OCI-LY7 (cell line): Measurements from ENCODE around the gene ADAM12.

ENCODE experiments used
- EZH2phosphoT487 ChIP-seq: fragments of 200-600 bp; sonication (generic); IDR thresholded peaks from 2 replicates; pipeline ENCODE4 v1.6.1; 2018; ENCODE audit warnings: low read depth, borderline replicate concordance, mild to moderate bottlenecking, mixed run types, antibody characterized with exemption, low read length, moderate library complexity, mixed read lengths
- TF ChIP-seq, protein P1 (sequence below): fragments of 200-600 bp; sonication (generic); conservative IDR thresholded peaks from 2 replicates; pipeline ENCODE4 v1.5.1; 2014; ENCODE audit warnings: mild to moderate bottlenecking, antibody characterized with exemption, low read length, moderate library complexity, mixed read lengths

DNA sequence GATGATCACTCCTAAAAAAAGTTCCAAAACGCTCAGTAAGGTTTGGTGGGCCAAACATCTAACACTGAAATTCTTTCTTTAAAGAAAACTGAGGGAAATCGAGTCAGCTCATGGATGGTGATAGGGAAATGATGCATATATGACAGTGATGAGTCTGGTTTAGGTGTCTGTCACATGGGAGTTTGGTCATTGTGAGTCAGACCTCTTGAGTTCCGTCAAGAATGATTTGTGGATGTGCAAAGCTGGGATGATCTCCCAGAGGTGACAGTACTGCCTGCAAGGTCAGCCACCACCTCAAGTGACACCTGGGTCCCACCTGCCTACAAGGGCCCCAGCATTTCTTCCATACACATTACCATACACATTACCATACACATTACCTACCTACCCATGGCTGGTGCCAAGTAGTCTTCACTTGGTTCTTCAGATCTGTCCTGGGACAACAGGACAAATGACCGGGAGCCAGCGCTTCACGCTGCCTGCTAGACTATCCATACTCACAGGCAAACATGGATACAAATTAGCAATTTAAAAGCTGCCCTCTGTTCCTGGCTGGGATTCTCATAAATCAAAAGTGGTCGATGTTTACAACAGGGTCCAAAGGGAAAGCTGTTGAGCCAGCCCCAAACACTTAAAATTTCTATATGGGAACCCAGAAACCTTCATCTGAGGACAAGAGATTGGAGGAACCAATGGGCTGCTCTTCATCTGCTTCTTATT is 128.4 kb downstream of the ADAM12 start:
- no peak for TF ChIP-seq EZH2phosphoT487
- TF ChIP-seq, protein P1, sequence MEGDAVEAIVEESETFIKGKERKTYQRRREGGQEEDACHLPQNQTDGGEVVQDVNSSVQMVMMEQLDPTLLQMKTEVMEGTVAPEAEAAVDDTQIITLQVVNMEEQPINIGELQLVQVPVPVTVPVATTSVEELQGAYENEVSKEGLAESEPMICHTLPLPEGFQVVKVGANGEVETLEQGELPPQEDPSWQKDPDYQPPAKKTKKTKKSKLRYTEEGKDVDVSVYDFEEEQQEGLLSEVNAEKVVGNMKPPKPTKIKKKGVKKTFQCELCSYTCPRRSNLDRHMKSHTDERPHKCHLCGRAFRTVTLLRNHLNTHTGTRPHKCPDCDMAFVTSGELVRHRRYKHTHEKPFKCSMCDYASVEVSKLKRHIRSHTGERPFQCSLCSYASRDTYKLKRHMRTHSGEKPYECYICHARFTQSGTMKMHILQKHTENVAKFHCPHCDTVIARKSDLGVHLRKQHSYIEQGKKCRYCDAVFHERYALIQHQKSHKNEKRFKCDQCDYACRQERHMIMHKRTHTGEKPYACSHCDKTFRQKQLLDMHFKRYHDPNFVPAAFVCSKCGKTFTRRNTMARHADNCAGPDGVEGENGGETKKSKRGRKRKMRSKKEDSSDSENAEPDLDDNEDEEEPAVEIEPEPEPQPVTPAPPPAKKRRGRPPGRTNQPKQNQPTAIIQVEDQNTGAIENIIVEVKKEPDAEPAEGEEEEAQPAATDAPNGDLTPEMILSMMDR, result no peak
